WI38 (cell line): ENCODE measurements around the gene LMF1.

ENCODE experiments used
- H3K4me3 ChIP-seq: 2 replicates; pipeline ENCODE4 v1.5.1; 2011; ENCODE audit warnings: low read depth, mild to moderate bottlenecking, control low read depth, low read length
- TF ChIP-seq, protein P1 (sequence below): IDR thresholded peaks from 2 replicates; pipeline ENCODE4 v1.5.1; 2012; ENCODE audit warnings: low read depth, mild to moderate bottlenecking, control low read depth, low read length

Gene LMF1

DNA sequence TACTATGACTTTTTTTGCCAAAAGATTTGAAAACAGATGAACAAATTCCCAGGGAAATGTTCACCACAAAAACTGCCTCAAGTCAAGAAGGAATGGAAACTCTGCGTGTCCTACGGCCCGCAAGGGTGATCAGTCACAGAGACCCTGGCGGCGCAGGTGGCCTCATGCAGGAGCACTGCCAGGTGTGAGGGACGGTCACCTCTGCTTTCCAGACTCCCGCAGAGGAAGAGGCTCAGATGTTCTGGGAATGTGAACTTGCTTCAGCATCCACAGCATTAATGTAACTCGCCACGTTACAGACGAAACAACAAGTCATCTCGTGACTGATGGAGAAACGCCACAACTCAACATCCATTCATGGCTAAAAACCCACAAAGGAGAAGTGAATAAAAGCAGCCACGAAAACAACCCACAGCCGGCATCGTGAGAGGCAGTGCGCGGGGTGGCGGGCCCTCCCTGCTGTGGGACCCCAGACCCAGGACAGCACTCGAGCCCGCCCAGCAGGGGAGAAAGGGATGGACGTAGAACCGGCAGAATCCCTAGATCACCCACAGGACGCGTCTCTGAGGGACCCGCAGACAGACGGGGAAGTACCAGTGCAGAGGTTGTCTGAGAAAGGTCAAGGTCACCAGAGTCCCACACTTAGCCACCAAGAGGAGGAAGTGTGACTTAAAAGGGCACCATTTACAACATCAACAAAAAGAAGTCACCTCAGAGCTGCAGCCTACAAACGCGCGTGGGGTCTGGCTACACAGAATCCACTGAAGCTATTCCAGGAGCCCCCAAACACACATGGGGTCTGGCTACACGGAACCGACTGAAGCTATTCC, 93.3 kb downstream of the LMF1 start:
- H3K4me3 ChIP-seq: no peak overlapping the region
- TF ChIP-seq, protein P1, sequence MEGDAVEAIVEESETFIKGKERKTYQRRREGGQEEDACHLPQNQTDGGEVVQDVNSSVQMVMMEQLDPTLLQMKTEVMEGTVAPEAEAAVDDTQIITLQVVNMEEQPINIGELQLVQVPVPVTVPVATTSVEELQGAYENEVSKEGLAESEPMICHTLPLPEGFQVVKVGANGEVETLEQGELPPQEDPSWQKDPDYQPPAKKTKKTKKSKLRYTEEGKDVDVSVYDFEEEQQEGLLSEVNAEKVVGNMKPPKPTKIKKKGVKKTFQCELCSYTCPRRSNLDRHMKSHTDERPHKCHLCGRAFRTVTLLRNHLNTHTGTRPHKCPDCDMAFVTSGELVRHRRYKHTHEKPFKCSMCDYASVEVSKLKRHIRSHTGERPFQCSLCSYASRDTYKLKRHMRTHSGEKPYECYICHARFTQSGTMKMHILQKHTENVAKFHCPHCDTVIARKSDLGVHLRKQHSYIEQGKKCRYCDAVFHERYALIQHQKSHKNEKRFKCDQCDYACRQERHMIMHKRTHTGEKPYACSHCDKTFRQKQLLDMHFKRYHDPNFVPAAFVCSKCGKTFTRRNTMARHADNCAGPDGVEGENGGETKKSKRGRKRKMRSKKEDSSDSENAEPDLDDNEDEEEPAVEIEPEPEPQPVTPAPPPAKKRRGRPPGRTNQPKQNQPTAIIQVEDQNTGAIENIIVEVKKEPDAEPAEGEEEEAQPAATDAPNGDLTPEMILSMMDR: no peak

DNA sequence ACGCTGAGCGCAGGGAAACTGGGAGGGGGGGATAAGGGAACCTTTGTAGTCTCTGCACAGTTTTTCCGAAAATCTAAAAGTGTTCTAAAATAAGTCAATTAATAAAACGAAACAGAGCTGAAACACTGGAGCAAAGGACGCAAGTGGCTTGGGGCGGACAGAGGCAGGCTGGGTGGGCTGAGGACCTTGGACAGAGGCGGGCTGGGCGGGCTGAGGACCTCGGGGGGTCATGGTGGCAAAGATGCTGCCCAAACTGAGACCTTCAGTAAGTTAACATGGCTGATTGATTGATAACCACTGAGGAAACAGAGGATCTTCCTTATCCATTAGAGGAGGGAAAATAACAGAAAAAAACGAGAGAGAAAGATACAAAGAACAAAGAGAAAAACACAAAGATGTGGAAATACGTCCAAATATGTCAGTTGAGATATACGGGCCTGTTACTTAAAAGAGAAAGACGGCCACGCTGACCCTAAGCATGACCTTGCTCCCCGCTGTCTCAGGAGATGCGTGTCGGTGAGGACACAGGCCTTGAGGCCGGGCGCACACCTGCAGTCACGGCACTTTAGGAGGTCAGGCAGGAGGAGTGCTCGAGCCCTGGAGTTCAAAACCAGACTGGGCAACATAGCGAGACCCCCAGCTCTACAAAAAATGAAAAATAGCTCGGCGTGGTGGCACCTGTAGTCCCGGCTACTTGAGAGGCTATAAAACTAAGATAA, 94.1 kb downstream of the LMF1 start:
- H3K4me3 ChIP-seq: no peak overlapping the region
- TF ChIP-seq, protein P1: no peak

DNA sequence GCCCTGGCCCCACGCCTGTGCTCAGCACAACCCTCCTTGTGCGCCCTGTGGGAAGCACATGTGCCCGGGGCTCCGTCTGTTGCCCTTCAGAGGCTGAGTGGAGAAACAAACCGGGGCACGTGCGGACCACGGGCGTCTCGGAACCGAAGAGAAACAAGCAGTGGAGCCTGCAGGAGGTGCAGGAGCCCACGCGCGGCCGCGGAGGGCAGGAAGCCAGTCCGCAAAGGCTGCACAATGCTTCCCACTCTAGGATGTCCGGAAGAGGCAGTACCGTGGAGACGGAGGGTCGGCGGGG, 94.8 kb downstream of the LMF1 start:
- no peak overlapping the region for H3K4me3 ChIP-seq
- TF ChIP-seq, protein P1: no peak

DNA sequence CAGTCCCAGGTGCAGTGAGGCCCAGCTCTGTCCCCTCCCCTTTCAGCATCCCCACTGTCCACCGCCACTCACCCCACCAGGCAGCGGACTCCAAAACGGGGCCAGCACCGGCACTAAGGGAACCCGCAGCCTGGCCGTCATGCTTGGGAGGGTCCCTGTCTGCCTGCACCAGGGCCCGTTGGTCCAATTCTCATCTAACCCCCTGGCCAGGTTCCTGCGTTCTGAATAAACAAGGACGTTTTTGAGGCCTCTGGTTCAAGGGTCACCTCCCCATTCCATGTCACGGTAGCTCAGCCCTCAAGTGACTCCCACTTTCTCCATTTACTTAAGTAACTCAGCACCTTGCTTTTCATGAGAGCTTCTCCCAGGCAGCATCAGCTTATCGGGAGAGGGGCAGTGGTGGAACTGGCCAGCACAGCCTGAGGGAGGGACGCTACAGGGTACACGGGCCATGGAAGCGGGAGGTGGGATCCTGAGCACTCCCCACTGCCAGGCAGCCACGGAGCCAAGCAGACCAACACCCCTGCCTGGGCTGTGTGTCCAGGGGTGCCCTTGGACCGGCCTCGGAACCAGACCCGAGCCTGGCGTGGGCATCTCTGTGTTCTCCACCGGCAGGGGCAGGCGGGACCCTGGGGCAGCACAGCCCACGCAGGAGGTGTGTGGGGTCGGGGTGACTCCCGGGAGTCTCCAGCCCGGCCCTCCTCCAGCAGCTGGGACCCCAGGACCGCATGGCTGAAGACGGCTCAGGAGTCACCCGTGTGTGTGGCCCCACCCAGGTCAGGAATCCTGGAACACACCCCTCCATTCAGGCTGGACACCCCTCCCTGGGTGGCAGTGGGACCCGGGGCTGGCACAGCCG, 95.4 kb downstream of the LMF1 start:
- H3K4me3 ChIP-seq: no peak overlapping the region
- TF ChIP-seq, protein P1: no peak

DNA sequence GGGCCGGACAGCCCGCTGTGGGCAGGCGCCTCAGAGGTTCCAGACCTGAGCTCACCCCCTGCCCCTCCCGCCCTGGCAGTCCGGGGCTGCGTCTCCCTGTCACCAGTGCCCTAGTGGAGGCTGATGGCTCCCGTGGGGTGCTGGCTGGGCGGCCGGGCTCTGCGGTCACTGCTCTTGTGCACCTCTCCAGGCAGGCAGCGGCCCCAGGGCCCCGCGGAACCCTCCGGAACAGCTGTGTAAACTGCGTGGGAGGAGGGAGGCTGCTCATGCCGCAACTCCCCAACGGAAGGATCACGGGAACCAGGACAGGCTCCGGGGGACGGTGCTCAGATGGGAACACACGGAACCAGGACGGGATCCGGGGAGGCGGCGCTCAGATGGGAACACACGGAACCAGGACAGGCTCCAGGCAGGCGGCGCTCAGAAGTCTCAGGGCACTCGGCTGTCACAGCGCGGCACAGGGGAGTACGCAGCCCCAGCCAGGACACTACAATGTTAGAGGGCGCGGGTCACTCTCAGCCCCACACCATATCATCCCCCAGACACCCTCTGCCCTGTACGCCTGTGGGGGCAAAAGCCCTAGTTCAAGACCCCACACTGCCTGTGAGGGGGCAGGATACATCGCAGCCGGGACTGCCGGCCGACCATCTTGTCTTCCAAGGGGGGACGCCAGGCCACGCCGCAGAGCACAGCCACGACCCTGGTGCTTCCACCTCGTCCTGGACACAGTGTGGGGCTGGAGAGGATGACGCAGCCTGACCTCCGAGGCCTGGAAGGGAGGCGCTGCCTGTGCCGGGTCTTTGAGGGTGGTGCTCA, 96.2 kb downstream of the LMF1 start:
- H3K4me3 ChIP-seq: no peak overlapping the region
- TF ChIP-seq, protein P1: no peak

DNA sequence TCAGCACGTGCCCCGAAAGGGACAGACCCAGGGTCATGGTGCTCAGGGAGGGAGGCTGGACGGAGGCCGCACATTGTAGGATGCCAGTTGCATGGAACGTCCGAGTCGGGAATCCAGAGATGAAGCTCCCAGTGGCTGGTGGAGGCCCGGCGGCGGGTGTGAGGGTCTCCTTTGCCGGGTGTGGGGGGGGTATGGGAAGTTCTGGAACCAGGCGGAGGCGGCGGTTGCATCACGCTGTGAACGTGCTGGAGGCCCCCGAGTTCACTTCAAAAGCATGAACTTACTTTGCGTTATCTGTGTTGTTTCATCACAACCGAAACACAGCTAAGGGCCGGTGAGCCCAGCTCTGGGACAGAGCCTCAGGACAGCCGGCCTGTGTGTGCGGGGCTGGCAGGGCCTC, 96.9 kb downstream of the LMF1 start:
- TF ChIP-seq, protein P1: no peak
- no peak overlapping the region for H3K4me3 ChIP-seq
